Measurements from ENCODE around the gene CBX4.
A peak's percentile ranks its signal among the peaks of the same experiment; 100 is the strongest.

Gene CBX4

DNA sequence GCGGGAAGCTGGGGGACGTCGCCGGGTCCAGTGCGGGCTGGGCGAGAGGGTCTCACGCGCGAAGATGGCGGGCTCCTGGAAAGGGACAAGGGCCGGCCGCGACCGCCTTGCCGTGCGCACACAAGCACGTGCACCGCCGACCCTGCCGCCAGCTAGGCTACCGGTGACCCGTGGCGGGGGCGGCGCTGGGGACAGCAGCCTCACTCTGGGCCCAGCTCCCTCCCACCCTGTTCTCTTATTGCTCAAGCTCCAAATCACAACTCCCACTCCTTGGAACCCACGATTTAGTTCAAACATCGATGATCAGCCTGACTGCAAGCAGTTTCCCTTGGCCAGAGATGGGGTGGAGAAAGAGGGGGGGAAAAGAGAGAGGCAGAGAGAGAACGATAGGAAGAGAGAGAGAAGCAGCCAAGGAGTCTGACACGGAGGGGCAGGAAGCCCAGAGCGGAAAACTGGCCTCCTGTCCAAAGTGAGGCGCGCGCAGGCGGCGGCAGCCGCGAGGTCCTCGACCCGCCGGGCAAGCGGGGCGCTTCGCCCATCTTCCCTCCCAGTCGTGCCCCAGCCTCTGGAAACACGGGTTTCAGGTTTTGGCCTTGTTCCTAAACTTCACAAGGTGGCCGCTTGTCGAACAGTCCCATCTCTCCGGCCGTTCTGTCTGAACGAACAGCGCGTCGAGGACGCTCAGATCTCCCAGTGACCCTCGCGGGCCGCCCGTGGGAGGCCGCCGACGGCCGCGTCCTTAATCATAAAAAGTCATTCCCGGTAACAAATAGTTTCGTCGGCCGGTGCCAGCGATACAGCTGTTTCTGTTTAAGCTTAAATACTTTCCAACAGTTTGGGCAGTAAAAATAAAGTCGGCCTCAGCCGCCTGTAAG lies 40.7 kb downstream of the CBX4 start:
- DNase-seq: no peak

- DNase-seq: no peak
Observed at GRCh38 chr17:79797492-79798298, 41.5 kb downstream of the CBX4 start.

DNA sequence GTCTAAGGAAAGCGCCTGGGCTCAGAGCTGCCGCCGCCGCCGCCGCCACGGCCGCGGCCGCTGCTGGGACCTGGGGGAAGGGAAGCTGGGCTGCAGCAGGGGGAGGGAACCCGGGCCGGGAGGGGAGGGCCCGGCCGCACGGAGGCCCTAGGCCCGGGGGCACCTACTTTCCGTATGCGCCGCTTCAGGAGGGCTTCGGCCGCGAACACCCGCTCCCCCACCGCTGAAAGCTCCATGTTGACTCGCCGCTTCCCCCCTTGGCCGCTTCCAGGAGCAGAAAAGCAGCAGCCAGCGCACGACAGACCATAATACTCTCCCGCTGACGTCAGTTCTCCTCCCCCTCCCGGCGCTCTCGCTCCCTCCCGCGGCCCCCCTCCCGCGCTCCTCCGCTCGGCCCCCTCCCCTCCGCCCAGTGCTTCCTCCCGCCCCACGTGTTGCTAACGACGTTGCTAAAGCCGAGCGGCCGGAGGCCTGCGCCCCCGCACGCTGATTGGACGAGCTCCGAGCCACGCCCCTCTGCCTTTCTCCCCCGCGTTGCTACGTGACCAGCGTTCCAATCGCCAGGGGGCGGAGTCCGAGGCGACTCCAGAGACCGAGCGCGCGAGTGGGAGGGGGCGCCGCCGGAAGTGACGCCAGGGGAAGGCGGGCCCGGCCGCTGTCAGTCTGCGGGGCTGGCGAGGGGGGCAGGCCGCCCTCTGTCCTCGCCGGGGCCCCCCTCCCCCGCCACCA lies 42.3 kb downstream of the CBX4 start, which contains the start of gene CBX8:
CBX8 (minus strand) TSS at position 315 of the 729 bp plus-strand sequence; CDS start at position 236, 79 bp downstream.
- peak; percentile 100 for DNase-seq

DNA sequence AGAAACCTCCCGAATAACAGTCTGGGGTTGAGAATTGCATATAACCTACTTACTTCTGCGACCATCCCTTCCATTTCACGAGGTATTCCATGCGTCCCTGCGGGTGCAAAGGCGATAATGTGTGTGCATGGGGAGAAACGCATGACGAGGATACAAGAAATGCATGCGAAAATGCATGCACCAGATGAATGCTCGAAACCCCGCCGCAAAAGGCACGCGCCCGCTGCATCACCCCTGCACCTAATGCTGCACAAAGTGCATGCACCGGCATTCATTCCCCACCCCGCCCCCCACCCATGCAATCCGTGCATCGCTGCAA lies 42.8 kb downstream of the CBX4 start:
- no peak for DNase-seq

DNA sequence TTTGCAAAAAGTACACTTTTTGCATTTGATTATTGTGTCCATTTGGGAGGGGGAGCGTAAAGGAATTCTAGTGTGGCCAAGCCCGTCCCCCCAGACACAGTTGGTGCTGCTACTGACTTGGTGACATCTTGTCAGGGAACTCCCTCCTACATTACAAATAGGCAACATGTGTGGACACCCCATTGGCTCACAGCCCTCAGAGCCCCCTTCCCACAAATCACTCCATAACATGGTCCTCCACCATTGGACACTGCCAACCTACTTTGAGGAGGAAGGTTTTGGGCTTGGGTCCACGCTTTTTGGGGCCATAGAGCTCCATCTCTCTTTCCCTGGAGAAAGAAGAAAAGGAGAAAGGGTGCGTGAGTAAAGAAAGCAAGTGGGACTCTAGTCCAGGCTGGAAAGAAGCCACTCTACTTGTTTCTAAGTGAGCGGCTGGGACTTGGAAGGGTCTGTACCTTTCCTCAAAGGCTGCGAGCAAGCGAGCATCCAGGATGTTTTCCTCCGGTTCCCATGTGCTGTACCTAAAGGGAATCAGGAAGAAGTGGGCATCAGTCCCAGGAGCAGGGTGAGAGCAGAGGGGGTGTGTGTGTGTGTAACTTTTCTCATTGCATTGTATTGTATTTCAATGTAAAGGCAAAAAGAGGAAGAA lies 43.3 kb downstream of the CBX4 start:
- DNase-seq: no peak

- DNase-seq: no peak
Observed at GRCh38 chr17:79794659-79795511, 44.4 kb downstream of the CBX4 start.

GRCh38 chr17:79793924-79794304 lies 45.3 kb downstream of the CBX4 start:
- no peak for DNase-seq

DNA sequence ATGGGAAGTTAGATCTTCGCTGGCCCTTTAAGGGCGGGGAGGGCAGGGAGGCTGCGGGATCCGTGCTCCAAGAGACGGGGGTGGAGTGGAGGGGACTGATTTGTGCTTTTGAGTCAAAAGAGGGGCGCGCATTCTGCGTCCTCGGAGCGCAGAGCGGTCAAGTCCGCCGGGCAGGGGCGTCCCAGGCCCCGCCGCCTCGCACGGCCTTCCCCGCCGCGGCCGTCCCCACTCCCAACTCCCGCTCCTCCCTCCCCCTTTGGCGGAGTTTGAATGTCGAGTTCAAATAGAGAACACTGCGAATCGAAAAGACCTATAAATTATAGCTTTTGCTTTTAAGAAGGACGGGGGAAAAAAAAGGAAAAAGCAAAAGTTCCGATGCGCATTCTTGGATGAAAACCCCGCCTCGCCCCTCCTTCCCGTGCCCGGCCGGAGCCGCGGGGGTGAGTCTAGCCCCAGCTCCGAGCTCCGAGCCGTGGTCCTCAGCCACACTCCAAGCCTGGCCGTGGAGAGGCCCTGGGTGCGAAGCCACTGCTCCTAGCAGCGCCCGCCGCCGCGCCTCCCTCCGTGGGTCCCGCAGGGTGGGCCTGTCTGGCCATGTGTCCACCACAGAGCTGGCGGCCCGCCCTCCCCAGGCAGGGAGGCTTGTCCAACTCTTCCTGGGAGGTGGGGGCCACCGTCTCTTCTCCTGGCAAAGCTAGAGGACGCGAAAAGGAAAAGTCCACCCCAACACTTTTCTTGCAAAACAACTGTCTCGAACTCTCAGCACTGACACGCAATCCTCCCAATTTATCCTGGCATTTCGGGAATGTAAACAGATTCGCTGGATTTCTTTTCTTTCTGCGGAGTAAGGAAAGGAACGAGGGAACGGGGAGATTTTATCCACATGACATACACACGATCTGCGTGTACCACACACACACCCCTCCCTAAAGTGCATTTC lies 46.0 kb downstream of the CBX4 start:
- no peak for DNase-seq

- no peak for DNase-seq
Observed at GRCh38 chr17:79792341-79792871, 46.8 kb downstream of the CBX4 start.

GRCh38 chr17:79791735-79792161 lies 47.5 kb downstream of the CBX4 start:
- no peak for DNase-seq

DNA sequence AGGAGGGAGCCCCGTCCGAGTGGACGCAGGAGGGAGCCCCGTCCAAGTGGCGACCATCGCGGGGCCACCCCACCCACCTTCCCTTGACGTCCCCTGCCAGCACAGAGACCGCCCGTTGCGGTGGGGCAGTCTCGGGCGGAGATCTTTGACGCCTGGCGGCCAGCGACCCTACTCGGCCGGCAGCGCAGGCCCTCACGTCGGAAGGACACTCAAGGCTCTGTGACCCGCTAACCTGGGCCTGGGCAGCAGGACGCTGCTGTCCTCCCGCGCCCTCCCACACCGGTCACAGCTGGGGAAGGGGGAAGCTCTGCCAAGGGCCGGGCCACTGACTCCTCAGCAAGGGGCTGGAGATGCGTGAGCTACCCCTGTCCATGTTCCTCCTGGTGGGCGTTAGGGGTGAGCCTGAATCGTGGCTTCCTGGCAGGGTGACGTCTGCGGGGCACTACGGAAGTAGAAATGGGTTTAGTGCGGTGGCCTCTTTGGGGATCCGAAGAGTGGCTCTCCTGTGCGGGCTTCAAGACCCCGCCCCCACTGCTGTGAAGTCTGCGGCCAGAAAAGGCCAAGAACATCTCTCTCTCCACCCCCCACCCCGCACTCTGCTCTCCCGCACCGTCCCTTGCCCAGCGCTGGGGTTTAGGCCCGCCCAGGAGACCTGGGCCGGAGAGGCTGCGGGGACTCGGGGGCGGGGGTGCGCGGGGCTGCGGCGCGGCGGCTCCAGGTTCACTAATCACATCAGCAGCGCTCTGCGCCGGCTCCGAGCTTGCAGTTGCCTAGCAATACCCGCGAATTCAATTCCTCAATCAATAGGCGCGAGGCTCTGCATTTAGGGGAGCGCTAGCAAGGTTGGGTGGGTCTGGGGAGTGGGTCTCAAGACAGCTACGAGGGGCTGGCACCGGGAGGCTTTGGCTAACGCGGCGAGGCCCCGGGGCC lies 48.2 kb downstream of the CBX4 start:
- DNase-seq: no peak

DNA sequence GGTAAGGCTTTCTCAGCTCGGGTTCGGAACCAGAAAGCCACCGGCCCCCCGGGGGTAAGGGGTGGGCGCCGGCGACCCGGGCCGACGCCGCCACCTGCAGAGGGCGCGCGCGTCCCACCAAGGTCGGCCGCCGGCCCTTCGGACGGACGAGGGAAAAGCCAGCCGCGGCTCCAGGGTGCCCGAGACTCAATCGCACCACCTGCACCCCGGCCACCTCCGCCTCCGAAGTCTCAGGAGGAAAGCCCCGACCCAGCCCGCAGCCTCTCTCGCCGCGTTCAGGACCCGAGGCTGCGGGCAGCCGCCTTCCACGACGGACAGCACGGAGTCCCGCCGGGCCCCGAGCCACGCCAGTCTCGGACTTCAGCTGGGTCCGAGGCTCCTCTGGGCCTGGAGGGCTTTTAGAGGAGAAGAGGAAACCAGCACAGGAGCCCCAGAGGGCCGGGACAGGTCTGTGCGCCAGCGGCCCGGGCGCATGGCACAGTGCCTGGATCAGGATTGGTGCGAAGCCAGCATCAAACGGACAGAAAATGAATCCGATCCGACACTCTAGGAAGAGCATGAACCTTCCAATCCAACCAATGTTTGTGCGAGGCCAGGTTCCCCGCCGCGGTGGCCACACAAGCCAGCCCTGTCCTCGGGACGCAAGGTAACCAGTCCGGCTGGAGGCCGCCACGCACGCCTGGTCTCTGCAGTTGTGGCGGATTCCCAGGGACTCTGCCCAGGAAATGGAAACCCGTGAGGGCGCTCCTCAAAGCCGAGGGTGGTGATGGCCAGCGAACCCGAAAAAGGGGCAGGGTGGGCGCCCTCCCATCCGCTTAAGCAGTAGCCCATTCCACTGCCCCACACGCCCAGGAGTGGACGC lies 49.1 kb downstream of the CBX4 start:
- no peak for DNase-seq

DNA sequence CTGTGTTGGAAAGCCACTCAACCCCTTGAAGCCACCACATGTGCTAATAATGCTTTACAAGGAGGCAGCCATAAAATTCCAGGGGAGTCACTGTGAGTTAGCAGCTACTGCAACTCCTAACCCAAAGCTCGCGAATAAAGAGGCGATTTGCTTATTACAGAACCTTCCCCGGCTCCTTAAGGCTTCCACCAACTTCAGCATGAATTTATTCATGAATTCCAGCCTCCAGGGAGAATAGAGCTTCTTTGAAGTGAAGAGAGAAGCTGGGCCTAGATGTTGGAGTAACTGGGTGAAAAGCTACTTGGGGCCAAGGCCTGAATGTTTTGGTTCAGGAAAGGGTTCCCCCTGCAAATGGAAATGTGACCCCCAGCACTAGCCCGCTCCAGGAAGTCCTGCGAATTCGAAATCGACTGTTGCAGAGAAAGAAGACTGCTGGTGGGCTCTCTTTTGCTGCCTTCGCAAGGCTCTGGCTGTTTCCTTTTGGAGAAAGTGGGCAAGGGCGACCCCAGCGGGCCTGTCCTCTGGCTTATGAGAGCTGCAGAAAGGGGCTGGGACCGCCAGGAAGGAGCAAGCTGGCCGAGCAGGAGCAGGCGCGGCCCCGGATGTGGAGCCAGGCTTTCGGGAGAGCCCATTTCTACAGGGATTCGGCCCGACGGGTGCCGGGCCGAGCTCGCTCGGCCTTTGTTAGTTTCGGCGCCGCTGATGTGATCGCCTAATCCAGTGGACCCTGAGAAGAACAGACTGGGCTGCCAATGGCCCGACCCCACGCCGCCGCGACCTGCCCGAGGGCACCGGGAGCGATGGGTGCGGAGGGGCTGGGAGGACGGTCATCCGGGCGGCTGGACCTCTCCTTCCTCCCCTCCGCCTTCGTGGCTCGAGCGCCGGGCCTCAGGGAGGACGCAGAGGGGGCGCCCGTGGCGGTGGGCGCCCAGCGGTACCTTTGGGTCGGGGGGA lies 50.0 kb downstream of the CBX4 start:
- no peak for DNase-seq

GRCh38 chr17:79788455-79788854 lies 50.8 kb downstream of the CBX4 start:
- DNase-seq: no peak

DNA sequence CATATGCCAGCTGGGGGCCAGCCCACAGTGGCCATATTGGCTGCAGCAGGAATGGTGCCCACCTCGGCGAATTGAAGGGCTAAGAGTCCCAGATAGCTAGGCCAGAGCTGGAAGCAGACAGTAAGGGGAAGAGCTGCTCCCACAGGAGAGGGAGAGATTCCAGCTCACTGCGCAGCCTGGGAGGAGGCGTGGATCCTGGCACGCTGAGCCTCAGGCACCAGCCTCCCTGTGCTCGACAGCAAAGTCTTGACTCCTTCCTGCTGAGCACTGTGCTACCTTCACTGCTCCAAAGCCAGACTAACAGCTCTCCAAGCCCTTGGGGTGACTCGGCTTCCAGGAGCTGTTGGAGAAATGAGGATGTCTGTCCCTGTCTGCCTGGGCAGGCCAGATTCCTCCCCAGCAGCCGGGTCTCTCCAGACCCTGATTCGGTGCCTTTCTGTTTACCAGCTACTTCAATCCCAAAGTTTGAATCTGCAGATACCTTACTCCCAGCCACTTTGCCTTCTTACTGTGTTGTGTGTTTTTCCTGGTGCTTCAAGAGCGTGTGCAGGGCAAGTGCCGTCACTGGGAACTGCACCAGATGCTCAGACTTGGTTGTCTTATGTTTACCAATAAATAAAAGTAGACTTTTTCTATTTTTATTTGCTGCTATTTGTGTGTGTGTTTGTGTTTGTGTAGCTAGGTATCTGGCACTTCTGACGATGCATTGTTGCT lies 52.2 kb downstream of the CBX4 start:
- no peak for DNase-seq

All from activated CD4-positive, alpha-beta T cell treated with anti-CD3 and anti-CD28 coated beads for 48 hours (primary cell).